Stimulated activated CD4-positive, alpha-beta T cell treated with anti-CD3 and anti-CD28 coated beads, Interleukin-1b, Interleukin-23, amount 100 ng/mL, for 1 hour (primary cell): ENCODE data around the gene HTT.

Experiments
- DNase-seq, 2 donors: peaks; one replicate each; pipeline ENCODE4 v3.0.0-alpha.2; 2020; ENCODE audit warnings: low read depth in 2 of 2

Gene HTT

DNA sequence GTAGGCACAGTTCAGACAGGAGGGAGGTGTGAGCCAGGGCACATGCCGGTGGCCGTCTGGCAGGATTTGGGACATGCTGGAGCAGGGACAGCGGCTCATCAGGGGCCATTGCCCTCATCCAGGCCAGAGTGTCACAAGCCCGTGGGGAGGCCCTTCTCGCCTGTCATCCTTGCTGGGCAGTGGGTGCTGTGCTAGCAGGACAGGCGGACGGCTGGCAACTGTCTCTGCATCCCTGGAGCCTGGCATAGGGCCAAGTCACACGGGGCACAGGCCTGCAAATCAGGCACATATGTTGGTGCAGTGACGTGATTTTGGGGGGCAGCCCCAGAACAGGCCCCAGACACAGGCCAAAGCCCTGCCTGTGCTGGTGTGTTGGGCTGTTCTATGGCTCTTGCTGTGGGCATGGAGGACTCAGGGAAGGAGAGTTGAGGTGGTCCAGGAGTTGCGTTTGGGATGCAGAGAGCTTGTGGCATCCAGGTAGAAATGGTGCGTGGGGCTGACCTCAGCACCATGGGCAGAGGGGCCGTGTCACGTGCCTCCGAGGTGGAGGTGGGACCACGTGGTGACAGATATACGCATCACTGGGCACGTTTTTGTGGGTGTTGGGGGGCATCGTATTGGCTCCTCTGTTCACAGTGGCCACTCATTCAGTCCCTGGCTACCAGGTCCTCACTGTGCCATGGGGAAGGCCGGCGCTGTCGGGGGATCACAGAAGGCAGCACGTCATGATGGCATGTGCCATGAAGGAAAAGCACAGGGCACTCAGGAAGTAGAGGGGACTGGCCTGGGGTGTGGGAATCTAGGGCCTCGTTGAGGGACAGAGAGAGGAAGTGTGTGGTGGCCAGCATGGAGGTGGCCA is 159.9 kb downstream of the HTT start:
- no peak for DNase-seq

DNA sequence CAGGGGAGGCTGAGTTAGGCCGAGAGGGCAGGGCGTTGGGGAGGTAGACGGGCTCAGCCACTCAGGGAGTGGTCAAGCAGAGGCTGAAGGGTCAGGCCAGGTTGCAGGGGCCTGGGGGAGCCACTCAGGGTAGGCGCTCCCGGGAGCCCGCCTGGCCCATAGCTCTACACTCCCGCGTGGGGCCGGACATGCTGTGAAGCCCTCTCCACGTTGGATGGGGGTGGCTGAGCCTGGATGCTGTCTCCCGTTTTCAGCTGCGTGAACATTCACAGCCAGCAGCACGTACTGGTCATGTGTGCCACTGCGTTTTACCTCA is 160.5 kb downstream of the HTT start:
- DNase-seq, result no peak

DNA sequence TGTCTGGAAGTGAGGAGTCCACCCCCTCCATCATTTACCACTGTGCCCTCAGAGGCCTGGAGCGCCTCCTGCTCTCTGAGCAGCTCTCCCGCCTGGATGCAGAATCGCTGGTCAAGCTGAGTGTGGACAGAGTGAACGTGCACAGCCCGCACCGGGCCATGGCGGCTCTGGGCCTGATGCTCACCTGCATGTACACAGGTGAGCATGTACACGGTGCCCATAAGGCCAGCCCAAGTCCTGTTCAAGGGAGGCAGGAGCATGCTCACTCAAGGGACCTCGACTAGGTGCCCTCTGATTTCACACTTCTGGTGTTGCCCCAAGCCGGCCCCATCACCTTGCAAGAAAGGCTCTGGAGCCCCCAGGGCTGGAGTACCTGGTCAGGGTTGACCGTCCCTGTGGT is 161.1 kb downstream of the HTT start:
- no peak for DNase-seq

DNA sequence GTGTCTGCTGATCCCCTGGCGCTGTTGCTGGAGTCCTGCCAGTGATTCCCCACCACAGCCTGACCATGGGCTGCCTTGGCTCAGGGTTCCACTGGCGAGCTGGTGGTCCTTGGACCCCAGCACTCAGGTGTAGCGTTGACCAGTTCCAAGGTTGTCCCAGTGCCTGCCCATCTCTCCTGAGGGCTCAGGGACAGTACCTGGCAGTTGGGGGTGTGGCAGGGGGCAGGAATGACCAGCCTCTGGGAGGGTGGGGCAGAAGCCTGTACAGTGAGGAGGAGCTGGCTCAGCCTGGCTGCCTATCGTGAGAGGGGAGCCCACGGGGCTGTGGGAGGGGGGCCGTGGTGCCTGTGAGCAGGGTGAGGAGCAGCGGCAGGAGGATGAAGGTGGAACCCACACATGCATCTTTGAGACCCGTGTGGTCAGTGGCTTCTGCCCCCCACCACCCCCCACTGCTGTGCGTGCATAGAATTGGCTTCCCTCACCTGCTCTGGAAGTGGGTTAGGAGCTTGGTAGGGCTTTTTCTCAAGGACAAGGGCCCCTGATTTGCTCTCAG is 161.9 kb downstream of the HTT start:
- no peak for DNase-seq

DNA sequence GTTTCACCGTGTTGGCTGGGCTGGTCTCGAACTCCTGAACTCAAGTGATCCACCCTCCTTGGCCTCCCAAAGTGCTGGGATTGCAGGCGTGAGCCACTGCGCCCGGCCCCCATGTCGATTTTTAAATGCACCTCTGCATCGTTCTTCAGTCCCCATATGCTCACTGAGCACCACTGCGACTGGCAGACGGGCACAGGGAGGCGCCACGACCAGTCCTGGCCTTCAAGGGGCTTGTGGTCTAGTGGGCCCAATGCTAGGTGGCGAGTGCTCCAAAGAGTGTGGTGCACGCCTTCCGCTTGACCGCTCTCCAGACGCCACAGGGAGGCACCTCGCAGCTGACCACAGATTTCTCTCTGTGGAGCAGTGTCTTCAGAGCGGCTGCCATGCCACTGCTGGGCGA is 162.8 kb downstream of the HTT start:
- DNase-seq, result no peak

DNA sequence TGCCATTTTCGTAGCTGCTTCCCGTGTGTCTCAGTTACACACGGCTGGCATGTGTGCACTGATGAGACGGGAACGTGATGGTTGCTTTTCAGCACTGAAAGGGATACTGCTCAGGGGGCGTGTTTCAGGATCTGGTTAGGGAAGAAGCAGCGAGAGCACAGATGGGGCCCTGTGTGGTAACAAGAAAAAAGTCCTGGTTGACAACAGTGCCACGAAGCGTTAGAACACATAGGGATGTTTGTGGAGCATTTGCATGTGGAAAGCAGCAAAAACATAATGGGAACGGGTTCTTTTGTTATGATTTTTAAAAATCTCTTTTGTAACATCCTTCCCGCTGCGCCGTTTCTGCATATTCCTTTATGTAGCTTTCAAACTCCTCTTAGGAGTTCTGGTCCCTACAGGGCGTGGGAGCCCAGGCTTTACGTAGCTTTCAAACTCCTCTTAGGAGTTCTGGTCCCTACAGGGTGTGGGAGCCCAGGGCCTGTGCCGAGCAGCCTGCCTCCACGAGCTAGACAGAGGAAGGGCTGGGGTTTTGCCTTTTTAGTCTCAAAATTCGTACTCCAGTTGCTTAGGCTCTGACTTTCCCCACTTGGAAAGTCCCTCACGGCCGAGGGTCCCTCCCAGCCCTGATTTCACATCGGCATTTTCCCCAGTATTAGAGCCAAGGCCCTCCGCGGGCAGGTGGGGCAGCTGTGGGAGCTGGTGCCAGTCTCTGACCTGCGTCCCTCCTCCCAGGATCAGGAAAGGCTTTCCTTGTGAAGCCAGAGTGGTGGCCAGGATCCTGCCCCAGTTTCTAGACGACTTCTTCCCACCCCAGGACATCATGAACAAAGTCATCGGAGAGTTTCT is 163.5 kb downstream of the HTT start:
- no peak for DNase-seq

DNA sequence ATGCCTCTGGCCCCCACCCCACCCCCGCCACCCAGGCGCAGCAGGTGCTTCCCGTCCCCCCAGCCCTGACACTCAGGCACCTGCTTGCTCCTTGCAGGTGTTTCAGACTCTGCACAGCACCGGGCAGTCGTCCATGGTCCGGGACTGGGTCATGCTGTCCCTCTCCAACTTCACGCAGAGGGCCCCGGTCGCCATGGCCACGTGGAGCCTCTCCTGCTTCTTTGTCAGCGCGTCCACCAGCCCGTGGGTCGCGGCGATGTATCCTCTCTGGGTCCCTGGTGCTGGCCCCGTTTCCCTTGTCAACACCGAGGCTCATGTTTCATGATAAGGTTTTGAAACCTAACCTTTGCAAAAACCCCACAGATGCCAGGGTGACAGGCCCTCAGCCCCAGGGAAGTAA is 164.2 kb downstream of the HTT start:
- no peak for DNase-seq

DNA sequence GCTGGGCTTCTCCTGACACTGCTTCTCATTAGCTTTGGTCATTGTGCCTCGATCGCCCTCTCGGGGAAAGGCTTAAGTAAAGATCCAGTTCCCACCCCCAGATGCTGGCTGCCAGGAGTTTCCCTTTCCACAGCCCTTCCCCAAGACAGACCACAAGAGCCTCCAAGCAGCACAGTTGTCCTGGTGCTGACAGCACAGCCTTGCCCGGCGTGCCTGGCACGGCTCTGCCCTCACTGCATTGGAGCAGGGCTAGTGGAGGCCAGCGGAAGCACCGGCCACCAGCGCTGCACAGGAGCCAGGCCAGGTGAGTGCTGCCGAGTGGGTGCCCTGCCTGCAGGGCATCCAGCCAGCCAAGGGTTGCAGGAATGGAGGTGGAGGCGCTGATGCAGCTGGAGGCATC is 164.8 kb downstream of the HTT start:
- DNase-seq, result no peak

DNA sequence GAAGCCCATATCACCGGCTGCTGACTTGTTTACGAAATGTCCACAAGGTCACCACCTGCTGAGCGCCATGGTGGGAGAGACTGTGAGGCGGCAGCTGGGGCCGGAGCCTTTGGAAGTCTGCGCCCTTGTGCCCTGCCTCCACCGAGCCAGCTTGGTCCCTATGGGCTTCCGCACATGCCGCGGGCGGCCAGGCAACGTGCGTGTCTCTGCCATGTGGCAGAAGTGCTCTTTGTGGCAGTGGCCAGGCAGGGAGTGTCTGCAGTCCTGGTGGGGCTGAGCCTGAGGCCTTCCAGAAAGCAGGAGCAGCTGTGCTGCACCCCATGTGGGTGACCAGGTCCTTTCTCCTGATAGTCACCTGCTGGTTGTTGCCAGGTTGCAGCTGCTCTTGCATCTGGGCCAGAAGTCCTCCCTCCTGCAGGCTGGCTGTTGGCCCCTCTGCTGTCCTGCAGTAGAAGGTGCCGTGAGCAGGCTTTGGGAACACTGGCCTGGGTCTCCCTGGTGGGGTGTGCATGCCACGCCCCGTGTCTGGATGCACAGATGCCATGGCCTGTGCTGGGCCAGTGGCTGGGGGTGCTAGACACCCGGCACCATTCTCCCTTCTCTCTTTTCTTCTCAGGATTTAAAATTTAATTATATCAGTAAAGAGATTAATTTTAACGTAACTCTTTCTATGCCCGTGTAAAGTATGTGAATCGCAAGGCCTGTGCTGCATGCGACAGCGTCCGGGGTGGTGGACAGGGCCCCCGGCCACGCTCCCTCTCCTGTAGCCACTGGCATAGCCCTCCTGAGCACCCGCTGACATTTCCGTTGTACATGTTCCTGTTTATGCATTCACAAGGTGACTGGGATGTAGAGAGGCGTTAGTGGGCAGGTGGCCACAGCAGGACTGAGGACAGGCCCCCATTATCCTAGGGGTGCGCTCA is 165.8 kb downstream of the HTT start:
- no peak for DNase-seq

DNA sequence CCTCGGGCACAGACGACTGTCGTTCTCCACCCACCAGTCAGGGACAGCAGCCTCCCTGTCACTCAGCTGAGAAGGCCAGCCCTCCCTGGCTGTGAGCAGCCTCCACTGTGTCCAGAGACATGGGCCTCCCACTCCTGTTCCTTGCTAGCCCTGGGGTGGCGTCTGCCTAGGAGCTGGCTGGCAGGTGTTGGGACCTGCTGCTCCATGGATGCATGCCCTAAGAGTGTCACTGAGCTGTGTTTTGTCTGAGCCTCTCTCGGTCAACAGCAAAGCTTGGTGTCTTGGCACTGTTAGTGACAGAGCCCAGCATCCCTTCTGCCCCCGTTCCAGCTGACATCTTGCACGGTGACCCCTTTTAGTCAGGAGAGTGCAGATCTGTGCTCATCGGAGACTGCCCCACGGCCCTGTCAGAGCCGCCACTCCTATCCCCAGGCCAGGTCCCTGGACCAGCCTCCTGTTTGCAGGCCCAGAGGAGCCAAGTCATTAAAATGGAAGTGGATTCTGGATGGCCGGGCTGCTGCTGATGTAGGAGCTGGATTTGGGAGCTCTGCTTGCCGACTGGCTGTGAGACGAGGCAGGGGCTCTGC is 166.5 kb downstream of the HTT start:
- DNase-seq, result no peak

DNA sequence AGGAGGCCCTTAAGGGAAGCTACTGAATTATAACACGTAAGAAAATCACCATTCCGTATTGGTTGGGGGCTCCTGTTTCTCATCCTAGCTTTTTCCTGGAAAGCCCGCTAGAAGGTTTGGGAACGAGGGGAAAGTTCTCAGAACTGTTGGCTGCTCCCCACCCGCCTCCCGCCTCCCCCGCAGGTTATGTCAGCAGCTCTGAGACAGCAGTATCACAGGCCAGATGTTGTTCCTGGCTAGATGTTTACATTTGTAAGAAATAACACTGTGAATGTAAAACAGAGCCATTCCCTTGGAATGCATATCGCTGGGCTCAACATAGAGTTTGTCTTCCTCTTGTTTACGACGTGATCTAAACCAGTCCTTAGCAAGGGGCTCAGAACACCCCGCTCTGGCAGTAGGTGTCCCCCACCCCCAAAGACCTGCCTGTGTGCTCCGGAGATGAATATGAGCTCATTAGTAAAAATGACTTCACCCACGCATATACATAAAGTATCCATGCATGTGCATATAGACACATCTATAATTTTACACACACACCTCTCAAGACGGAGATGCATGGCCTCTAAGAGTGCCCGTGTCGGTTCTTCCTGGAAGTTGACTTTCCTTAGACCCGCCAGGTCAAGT is 167.5 kb downstream of the HTT start:
- DNase-seq, result no peak

DNA sequence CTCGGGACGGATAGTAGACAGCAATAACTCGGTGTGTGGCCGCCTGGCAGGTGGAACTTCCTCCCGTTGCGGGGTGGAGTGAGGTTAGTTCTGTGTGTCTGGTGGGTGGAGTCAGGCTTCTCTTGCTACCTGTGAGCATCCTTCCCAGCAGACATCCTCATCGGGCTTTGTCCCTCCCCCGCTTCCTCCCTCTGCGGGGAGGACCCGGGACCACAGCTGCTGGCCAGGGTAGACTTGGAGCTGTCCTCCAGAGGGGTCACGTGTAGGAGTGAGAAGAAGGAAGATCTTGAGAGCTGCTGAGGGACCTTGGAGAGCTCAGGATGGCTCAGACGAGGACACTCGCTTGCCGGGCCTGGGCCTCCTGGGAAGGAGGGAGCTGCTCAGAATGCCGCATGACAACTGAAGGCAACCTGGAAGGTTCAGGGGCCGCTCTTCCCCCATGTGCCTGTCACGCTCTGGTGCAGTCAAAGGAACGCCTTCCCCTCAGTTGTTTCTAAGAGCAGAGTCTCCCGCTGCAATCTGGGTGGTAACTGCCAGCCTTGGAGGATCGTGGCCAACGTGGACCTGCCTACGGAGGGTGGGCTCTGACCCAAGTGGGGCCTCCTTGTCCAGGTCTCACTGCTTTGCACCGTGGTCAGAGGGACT is 168.8 kb downstream of the HTT start:
- DNase-seq, result no peak

DNA sequence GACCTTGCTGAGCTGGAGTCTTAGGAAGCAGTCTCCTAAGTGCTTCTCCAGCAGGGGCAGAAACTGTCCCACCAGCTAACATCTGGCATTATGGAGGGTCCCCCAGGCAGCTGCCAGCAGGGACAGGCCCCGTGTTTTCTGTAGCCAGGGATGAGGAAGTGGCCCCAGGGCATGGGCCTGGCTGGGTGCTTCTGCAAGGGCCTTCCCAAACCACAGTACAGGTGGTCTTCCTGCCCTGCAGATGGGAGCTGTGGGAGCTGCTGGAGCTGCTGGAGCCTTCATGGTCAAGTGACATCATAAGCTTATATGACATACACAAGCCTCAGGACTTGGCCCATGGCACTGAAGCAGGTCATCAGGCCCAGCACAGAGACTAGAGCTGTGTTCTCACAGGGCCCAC is 169.5 kb downstream of the HTT start:
- no peak for DNase-seq

DNA sequence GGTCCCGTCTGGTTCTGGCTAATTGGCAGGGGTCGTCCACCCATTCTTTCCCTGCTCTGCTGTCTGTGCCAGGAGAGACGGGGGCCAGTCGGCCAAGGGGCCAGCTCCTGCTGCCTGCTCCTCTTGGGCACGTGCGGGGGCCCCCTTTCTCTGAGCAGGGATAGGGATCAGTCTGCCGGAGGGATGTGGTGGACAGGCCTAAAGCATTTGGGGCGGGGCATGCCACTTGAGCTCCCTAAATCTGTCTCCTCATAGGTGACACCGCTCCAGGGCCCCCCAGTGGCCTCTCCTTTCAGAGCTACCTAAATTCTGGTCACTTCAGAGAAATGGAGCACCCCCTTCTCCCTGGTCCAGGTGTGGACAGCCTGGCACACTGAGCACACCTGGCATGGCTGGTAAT is 170.3 kb downstream of the HTT start:
- DNase-seq, result no peak

DNA sequence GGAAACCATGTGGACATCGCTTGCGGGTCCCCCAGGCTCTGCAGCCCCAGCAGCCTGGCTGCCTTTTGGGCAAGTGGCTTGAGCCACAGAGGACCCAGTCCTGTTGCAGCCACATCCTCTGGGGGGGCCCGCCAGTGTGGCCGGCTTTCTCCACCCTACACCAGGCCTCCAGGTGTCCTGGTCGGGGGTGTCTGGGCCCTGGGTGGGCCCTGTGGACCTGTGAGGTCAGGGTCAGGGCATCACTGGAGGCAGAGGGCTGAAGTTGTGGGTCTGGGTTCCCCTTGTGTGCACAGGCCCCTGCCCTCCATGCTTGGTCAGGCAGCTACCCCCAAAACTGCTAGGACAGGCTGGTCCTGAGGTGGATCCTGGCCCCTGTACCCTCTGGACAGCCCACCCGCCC is 171.2 kb downstream of the HTT start:
- no peak for DNase-seq

DNA sequence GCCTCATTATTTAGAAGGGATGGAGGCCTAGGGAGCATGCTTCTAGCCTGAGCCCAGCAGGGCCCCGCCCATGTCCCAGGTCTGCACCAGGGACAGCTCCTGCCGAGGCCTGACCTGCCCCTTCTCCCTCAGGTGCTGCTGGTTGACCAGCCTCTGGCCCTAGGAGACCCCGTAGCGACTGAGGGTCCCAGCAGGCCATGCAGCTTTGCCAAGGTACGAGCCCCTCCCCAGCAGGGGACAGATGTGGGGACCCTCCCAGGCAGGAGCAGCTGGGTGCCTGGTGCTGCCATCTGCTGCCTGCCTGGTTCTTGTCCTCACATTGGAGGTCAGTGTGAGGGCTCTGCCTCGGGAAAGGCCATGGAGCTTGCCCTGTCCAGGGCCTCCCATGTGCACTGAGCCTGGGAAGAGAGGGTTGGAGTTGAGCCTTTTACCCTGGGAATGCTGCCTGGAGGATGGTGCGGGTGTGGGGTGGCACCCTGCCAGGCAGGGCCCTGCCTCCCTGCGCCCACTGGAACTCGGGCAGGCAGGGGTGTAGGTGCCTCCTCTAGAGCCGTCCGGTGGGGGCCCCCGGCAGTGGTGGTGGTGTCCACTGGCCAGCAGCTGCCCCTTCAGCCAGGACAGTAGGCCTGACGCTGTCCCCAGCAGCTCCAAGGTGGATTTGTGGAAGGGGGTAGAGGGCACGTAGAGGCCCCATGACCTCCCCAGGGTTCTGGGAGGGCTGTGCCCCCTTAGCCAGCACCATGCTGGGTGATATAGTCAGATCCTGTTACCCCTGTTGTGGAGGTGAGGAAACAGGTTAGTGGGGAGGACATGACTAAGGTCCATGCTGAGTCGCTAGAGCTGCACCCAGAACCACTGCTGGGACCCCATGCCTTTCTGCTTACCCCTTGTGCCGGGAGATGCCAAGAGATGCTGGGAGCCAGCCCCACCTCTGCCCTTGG is 172.2 kb downstream of the HTT start:
- DNase-seq, result no peak

DNA sequence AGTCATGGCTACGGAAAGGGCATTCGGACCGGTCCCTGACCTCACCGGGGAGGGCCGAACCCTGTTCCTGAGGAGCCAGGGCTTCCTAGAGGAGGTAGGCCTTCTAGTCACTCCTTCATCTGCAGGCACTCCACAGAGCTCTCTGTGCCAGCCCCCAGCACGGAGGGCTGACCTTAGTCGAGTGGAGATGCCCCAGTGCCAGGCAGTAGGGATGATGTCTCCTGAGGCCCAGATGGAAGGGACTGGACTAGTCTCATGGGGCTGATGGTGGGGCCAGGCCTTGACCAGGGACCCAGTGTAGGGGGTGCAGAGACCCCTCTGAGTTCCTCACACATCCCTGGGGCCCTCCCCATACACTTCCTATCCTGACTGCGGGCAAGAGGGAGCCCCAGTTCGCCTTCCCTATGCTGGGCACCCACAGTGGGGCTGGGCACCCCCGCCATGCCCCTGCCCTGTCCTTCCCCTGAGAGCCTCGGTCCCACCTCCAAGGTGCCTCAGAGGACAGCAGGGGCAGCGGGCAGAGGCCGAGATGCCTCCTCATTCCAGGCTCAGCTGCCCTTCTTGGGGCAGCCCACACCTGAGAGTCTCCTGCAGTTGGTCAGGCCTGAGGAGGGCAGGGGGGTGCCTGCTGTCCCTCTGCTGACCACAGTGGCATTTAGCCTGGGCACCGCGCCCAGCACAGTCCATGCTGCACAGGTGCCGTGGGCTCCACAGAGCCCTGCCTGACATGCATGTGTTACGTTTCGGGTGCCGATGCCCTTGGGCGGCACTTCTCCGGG is 173.1 kb downstream of the HTT start:
- no peak for DNase-seq

DNA sequence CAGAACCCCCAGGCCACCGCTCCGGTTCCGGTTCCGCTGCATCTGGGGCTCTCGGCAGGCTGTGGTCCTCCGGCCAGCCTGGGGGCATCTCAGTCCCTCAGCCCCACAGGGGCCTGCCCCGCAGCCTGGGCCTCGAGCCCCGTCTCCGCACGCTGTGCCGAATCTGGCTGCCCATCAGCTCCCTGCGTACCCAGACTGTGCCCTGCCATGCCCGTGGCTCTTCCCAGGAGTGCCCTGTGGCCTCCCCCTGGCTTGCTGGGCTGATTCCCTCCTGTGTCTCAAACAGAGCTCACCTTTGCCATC is 173.6 kb downstream of the HTT start:
- DNase-seq, result no peak
